ENCODE results near the gene IGDCC3. TPM values are rescaled to one million over a fixed set of nuclear protein-coding genes. Genes with fewer than 3 reads are reported as not detected.

Gene IGDCC3
- polyA plus RNA-seq, 12 donors: 2.1 to 11.5 (median 3.1) TPM; not detected in 1

DNA sequence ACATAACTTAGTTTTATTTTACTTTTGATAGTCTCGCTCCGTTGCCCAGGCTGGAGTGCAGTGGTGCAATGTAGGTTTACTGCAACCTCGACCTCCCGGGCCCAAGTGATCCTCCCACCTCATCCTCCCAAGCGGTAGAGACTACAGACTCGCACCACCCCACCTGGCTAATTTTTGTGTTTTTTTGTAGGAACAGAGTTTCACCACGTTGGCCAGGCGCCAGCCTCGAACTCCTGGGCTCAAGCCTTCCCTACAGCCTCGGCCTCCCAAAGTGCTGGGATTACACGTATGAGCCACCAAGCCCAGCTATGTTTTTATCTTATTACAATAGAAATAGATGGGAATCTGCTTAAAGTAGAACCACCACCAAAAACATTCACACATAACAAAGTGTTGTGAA, 79.1 kb downstream of the IGDCC3 start:
- DNase-seq: no peak

DNA sequence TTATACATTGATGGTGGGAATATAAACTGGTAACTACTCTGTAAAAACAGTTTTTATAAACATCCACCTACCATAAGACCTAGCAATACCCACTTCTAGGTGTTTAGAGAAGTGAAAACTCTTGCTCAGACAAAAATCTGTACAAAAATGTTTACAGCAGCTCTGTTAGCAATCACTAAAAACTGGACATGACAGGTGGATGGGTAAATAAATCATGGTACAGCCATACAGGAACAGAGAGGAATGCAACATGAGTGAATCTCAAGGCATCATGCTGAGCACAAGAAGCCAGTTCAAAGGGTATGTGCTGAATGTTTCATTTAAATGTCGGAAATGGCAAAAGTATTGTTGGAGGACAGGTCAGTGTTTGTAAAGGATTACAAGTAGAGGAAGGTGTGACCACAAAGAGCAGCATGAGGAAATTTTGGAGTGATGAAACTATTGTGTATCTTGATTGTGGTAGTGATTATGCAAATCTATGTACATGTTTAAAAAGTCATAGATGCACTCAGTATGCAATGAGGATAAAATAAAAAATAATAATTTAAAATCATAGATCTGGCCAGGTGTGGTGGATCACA, 84.8 kb downstream of the IGDCC3 start:
- DNase-seq: no peak

DNA sequence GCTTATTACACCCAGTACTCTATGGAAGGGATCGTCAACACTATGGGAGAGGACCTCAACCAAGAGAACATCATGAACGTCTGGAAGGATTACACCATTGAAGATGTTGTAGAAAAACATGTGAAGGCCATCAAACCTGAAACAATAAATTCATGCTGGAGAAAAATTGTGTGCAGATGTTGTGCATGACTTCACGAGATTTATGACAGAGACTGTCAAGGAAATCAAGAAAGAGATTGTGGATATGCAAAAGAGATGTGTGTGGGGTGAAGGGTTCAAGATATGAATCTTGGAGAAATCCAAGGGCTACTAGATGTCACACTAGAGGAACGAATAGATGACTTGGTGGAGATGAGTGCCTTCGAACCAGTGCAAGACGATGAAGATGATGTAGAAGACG, 87.6 kb downstream of the IGDCC3 start:
- DNase-seq: no peak

DNA sequence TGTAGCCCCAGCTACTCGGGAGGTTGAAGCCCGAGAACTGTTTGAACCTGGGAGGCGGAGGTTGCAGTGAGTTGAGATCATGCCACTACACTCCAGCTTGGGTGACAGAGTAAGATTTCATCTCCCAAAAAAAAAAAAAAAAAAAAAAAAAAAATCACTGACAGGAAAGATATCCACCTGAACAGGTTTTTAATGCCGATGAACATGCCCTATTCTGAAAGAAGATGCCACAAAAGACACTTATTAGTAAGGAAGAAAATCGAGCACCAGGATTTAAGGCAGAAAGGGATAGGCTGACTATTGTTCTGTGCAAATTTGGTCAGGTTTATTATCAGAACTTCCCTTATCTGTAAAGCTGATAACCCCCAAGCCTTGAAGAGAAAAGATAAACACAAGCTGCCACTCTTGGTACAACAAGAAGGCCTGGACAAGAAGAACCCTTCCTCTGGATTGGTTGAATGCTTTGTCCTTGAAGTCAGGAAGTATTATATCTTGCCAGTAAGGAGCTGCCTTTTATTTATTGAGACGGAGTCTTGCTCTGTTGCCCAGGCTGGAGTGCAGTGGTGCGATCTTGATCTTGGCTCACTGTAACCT, 88.4 kb downstream of the IGDCC3 start:
- DNase-seq: no peak

DNA sequence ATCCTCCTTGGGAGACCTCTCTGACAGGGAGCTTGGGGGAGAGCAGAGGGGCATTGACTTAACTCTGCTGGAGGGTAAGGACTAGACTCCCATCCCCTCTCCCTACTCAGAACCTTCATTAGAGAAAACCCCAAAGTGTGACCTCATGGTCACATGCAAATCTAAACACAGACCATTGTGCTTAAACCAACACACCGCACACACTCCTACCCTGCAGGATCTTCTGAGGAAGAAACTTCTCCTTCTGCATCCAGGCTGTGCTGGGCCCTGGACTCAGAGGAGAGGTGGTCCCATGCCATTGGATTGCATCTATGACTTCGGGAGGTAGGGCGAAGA, 90.3 kb downstream of the IGDCC3 start:
- no peak for DNase-seq

DNA sequence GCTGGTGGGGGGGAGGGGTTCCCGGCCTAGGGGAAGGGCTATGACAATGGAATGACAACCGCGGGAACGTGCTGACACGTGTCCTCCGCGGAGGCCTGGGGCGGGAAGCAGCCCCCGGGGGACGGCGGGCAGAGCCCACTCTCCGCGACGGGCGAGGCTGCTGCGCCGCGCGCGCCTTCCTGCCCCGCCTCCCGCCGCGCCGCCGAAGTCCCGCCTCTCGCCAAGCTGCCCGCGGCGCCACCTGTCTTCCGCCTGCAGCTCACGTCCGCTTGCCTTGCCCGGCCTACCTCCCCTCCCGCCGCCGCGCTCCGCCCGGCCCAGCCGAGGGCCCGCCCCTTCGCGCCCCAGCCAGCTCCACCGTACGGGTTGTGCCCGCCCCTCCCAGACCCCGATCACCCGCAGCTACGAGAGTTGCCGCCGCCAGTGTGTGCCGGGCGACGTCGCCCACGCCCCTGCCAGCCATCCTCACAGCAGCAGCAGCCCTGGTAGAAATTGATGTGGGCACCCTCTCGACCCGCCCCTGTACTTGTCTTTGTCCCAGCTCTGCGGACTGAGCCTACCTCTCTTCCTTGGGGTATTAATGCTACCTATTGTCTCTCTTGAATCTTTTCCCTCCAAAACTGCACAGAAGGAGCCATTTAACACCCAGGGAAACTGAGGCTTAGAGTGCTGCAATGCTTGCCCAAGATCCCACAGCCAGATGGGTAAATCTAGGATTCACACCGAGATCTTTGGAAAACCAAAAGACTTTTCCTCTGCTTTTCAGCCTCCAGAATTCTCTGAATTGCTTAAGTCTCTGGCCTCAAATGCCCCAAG, 90.9 kb downstream of the IGDCC3 start, which contains the start of gene PARP16:
Gene PARP16 (minus strand): TSS at position 180 of the 816 bp plus-strand sequence. CDS start 457 bp downstream, outside the sequence.
- DNase-seq: peak; percentile 78

DNA sequence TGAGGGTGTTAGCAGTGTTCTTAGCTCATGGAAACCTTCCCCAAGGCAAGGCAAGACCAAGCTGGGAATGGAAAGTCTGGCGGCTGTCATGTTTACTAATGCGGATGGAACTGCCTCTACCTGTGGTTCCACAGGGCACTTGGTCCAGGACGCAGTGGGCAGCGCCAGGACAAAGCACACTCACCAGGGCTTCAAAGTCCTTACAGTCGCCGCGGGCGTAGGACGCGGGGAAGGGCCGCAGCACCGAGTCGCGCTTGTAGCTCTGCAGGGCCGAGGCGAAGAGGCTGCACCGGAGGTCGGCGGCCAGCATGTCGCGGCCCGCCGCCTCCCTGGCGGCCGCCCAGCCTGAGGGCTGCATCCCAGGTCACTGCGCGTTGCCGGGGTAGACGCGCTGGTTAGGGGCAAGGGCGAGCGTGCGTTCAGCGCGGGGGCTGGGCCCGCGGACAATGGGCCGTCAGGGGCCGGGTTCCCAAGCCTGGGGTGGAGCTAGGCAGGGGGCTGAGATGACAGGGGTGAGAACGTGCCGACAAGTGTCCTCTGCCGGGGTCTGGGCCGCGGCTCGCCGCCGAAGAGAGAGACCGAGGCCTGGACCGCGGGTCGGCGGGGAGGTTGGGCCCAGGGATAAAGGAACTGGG, 91.6 kb downstream of the IGDCC3 start:
- peak; percentile 41 for DNase-seq

DNA sequence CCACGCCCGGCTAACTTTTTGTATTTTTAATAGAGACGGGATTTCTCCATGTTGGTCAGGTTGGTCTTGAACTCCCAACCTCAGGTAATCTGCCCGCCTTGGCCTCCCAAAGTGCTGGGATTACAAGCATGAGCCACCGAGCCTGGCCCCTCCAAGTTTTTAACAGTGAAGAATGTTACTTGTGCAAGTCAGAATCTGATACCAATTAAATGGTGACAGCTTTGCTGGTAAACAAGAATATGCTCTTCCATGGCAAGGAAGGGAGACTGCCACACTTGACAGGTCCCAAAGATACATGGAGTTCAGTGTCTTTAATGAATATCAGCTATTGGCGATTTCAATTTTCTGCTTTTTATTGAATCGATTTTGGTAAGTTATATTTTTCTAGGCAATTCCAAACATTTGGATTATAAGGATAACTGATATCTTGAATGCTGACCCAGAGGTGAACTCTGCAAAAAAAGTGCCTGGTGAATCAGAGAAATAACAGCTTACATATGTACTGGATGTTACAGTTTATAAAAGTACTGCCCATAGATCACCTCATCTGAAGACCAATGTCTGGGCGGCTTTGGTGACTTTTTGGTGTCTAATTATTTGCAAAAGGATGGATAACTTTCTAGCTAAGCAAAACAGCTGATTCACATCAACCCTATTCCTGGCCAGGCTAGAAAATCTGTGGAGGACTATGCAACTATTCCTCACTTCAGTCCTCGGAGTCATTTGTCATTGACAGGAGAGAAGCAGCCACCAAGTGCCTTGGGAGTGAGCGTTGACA, 92.3 kb downstream of the IGDCC3 start:
- DNase-seq: no peak

DNA sequence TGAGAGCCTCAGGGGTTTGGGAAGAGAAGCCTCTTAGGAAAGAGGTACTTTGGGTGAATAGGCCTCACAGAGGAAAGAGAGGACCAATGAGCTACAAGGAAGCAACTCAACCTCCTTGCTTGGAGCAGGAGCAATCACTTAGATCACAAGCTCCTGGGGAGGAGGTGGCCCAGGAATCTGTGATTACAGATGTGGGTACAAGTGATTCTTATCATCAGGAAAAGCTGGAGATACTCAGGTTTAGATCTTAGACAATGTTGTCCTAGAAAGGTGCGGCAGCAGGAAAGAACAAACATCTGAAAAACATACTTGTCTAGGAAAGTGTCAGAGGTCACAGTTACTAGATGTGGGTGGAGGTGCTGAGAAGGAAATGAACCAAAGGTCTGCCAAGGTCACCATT, 99.3 kb downstream of the IGDCC3 start:
- DNase-seq: no peak

Other genes with a start within 250 kb of the IGDCC3 start
- 10 to 100 TPM in 11 of 12 donors, not detected in 1; 14.8 to 44.0 (median 19.5) TPM for gene PDCD7, start 244.2 kb downstream of the IGDCC3 start, polyA plus RNA-seq (ENCODE audit: insufficient read length in 12 of 12)
- gene CLPX, start 192.7 kb downstream of the IGDCC3 start, polyA plus RNA-seq (ENCODE audit: insufficient read length in 12 of 12): 10 to 100 TPM in 11 of 12 donors, not detected in 1; 32.1 to 63.6 (median 47.1) TPM
- gene CILP, start 166.5 kb downstream of the IGDCC3 start, polyA plus RNA-seq (ENCODE audit: insufficient read length in 12 of 12): 10 to 100 TPM in 11 of 12 donors, not detected in 1; 13.6 to 41.8 (median 20.2) TPM
- gene PARP16, start 91.1 kb downstream of the IGDCC3 start, polyA plus RNA-seq (ENCODE audit: insufficient read length in 12 of 12): 10 to 100 TPM in 11 of 12 donors, not detected in 1; 11.1 to 15.0 (median 12.5) TPM
- gene RNU5A-1, start 82.0 kb downstream of the IGDCC3 start, polyA plus RNA-seq (ENCODE audit: insufficient read length in 12 of 12): not detected
- gene RNU5B-1, start 73.3 kb downstream of the IGDCC3 start, polyA plus RNA-seq (ENCODE audit: insufficient read length in 12 of 12): 1 to 10 TPM in 1 of 12 donors, not detected in 11; 2.1 TPM
- 100 to 1,000 TPM in 5 of 12 donors, 10 to 100 TPM in 7; 59.5 to 583 (median 95.2) TPM for gene IGDCC4, start 44.9 kb upstream of the IGDCC3 start, polyA plus RNA-seq (ENCODE audit: insufficient read length in 12 of 12)
- gene DPP8, start 139.7 kb upstream of the IGDCC3 start, polyA plus RNA-seq (ENCODE audit: insufficient read length in 12 of 12): 10 to 100 TPM in 11 of 12 donors, not detected in 1; 19.7 to 30.8 (median 23.5) TPM
- gene HACD3, start 152.5 kb upstream of the IGDCC3 start, polyA plus RNA-seq (ENCODE audit: insufficient read length in 12 of 12): 10 to 100 TPM in 11 of 12 donors, not detected in 1; 36.9 to 61.7 (median 51.4) TPM
- 10 to 100 TPM in 11 of 12 donors, not detected in 1; 21.4 to 44.1 (median 27.3) TPM for gene INTS14, start 233.1 kb upstream of the IGDCC3 start, polyA plus RNA-seq (ENCODE audit: insufficient read length in 12 of 12)
- gene SLC24A1, start 243.9 kb upstream of the IGDCC3 start, polyA plus RNA-seq (ENCODE audit: insufficient read length in 12 of 12): 10 to 100 TPM in 4 of 12 donors, 1 to 10 TPM in 7, not detected in 1; 5.7 to 18.8 (median 7.8) TPM

Data from muscle of arm (tissue), 12 donors.